Vagina (tissue), 2 donors: Measurements from ENCODE around the gene WNT7A. TPM values are rescaled to one million over a fixed set of nuclear protein-coding genes. Genes with fewer than 3 reads are reported as not detected.

Experiments
- DNase-seq, 2 donors: peaks; one replicate each; pipeline ENCODE4 v3.0.0-alpha.2; 2017; ENCODE audit errors: extremely low spot score in 2 of 2
- H3K27ac ChIP-seq: fragments of 200-600 bp; sonication (generic); one replicate; pipeline ENCODE4 v1.5.1; 2019
- H3K27me3 ChIP-seq: fragments of 200-600 bp; sonication (generic); one replicate; pipeline ENCODE4 v1.5.1; 2019
- H3K36me3 ChIP-seq, 2 donors: fragments of 200-600 bp; sonication (generic); one replicate each; pipeline ENCODE4 v1.5.1; 2017 to 2019
- H3K4me1 ChIP-seq: fragments of 200-600 bp; sonication (generic); one replicate; pipeline ENCODE4 v1.5.1; 2019
- H3K4me3 ChIP-seq, 2 donors: fragments of 200-600 bp; sonication (generic); 1 replicate in 1 of 2; 2 replicates in 1 of 2; pipeline ENCODE4 v1.5.1; 2016 to 2019
- H3K9me3 ChIP-seq: fragments of 200-600 bp; sonication (generic); one replicate; pipeline ENCODE4 v1.5.1; 2019
- CTCF ChIP-seq, 3 experiments: fragments of 450-650 bp in 2 of 3; fragments of 200-600 bp in 1 of 3; sonication (generic) in 1 of 3; IDR thresholded peaks; one replicate each; pipeline ENCODE4 v1.5.1; 2017 to 2019; ENCODE audit warnings: antibody characterized with exemption in 3 of 3, mild to moderate bottlenecking in 2 of 3, moderate library complexity in 2 of 3
- POLR2A ChIP-seq, 2 donors: fragments of 450-650 bp; IDR thresholded peaks; one replicate each; pipeline ENCODE4 v1.6.1; 2017; ENCODE audit warnings: antibody characterized with exemption in 2 of 2, mild to moderate bottlenecking in 2 of 2, moderate library complexity in 2 of 2
- POLR2AphosphoS5 ChIP-seq, 2 donors: sonication (generic); formaldehyde crosslinking; IDR thresholded peaks; one replicate each; pipeline ENCODE4 v1.9.0; 2017; ENCODE audit warnings: antibody characterized with exemption in 2 of 2, mild to moderate bottlenecking in 2 of 2, low read depth in 1 of 2; ENCODE audit not compliant: insufficient read depth in 1 of 2
- intact Hi-C: fragments of 100-400 bp; cut with DNase I; formaldehyde crosslinking; loops from one replicate; pipeline ENCODE4 v1.15.1; 2023
- total RNA-seq: library from RNA; depleted of rRNA; stranded (reverse); fragments of >200 nt; gene quantifications from one replicate; pipeline ENCODE4 v1.2.3, GENCODE V29; 2016

The WNT7A gene
- total RNA-seq, 1 donor from 2014 or later: not detected

DNA sequence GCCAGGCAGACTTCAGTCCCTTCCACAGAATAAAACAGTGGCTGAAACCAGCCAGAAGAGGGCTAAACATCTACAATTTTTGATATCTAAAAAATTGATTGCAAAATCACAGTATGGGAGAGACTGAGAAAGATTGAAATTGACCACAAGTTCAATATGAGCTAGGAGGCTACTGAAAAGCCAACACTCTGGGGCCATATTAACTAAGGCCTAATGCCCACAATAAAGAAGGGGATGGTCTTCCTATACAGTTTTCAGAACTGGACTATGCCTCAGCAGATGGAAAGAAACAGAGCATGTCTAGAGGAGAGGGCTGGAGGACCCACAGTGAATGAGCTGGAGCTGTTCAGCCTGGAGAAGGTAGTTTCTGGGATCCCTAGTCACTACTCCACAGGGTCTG, 53.2 kb downstream of the WNT7A start:
- Histone ChIP-seq H3K27ac (no peak overlapping the region), H3K36me3 (no peaks in the 10 kb centered on the region), H3K4me1 (no peaks in the 10 kb centered on the region), H3K27me3 (no peaks in the 10 kb centered on the region), H3K9me3 (no peaks in the 10 kb centered on the region), H3K4me3 (no peak overlapping the region)
- DNase-seq: no peak
- no peak for TF ChIP-seq POLR2A (IDR thresholded peaks at IDR 0.05)
- TF ChIP-seq CTCF (IDR thresholded peaks at IDR 0.05): no peak
- TF ChIP-seq POLR2AphosphoS5 (IDR thresholded peaks at IDR 0.05; ENCODE audit: insufficient read depth in 1 of 2, low read depth in 1 of 2): no peak
- intact Hi-C loops: no loop called here

- Histone ChIP-seq H3K36me3 (no peaks in the 10 kb centered on the region), H3K27ac (no peak overlapping the region), H3K27me3 (no peaks in the 10 kb centered on the region), H3K4me1 (no peaks in the 10 kb centered on the region), H3K4me3 (no peak overlapping the region), H3K9me3 (no peaks in the 10 kb centered on the region)
- intact Hi-C loops: no loop called here
- no peak for DNase-seq
- TF ChIP-seq CTCF (IDR thresholded peaks at IDR 0.05): no peak
- TF ChIP-seq POLR2A (IDR thresholded peaks at IDR 0.05): no peak
- no peak for TF ChIP-seq POLR2AphosphoS5 (IDR thresholded peaks at IDR 0.05; ENCODE audit: insufficient read depth in 1 of 2, low read depth in 1 of 2)
These were observed 54.0 kb downstream of the WNT7A start for GRCh38 chr3:13825821-13826220.

GRCh38 chr3:13825311-13825579, 54.6 kb downstream of the WNT7A start:
- Histone ChIP-seq H3K4me3 (no peak overlapping the region), H3K4me1 (no peaks in the 10 kb centered on the region), H3K9me3 (no peaks in the 10 kb centered on the region), H3K27ac (no peak overlapping the region), H3K36me3 (no peaks in the 10 kb centered on the region), H3K27me3 (no peaks in the 10 kb centered on the region)
- TF ChIP-seq POLR2A (IDR thresholded peaks at IDR 0.05) (no peak), CTCF (IDR thresholded peaks at IDR 0.05) (no peak)
- intact Hi-C loops: no loop called here
- DNase-seq: no peak

- no peaks in the 10 kb centered on the region for H3K27me3 ChIP-seq
- no peak overlapping the region for H3K27ac ChIP-seq
- TF ChIP-seq POLR2AphosphoS5 (IDR thresholded peaks at IDR 0.05; ENCODE audit: insufficient read depth in 1 of 2, low read depth in 1 of 2) (no peak), CTCF (IDR thresholded peaks at IDR 0.05) (no peak), POLR2A (IDR thresholded peaks at IDR 0.05) (no peak)
- H3K9me3 ChIP-seq: no peaks in the 10 kb centered on the region
- H3K4me3 ChIP-seq: no peak overlapping the region
- H3K4me1 ChIP-seq: no peaks in the 10 kb centered on the region
- no peaks in the 10 kb centered on the region for H3K36me3 ChIP-seq
- intact Hi-C loops: no loop called here
- DNase-seq: no peak
These were observed 55.2 kb downstream of the WNT7A start for GRCh38 chr3:13824521-13825310.

DNA sequence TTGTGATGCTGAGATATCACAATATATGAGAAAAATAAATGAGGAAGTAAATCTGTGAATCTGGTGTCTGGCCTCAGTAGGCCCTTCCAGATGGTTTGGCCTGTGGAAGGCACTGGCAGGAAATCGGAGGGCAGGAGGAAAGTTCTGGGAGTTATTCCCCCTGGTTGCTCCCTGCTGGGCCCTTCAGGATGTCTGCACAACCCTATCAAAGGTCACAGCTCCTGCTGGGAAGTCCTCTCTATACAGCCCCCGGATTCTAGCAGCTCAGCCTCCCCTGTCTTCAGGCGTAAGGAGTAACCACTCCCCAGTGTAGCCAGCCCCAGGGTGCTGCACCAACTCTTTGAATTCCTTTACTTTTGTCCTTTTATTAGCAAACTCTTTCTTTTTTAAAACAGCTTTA, 56.2 kb downstream of the WNT7A start:
- Histone ChIP-seq H3K27me3 (no peaks in the 10 kb centered on the region), H3K27ac (no peak overlapping the region), H3K4me1 (no peaks in the 10 kb centered on the region), H3K36me3 (no peaks in the 10 kb centered on the region), H3K4me3 (no peak overlapping the region), H3K9me3 (no peaks in the 10 kb centered on the region)
- intact Hi-C loops: no loop called here
- TF ChIP-seq POLR2AphosphoS5 (IDR thresholded peaks at IDR 0.05; ENCODE audit: insufficient read depth in 1 of 2, low read depth in 1 of 2) (no peak), POLR2A (IDR thresholded peaks at IDR 0.05) (no peak), CTCF (IDR thresholded peaks at IDR 0.05) (no peak)
- no peak for DNase-seq
